AG09319 (cell line): ENCODE results near the gene ANO9.

Experiments
- DNase-seq: peaks from one replicate; pipeline ENCODE4 v3.0.0-alpha.2; 2010; ENCODE audit warnings: low read depth; ENCODE audit errors: extremely low read depth
- TF ChIP-seq, protein P1 (sequence below): IDR thresholded peaks from 2 replicates; pipeline ENCODE4 v1.5.1; 2011; ENCODE audit warnings: low read depth, mild to moderate bottlenecking, inconsistent platforms, low read length, moderate library complexity

The ANO9 gene, protein sequence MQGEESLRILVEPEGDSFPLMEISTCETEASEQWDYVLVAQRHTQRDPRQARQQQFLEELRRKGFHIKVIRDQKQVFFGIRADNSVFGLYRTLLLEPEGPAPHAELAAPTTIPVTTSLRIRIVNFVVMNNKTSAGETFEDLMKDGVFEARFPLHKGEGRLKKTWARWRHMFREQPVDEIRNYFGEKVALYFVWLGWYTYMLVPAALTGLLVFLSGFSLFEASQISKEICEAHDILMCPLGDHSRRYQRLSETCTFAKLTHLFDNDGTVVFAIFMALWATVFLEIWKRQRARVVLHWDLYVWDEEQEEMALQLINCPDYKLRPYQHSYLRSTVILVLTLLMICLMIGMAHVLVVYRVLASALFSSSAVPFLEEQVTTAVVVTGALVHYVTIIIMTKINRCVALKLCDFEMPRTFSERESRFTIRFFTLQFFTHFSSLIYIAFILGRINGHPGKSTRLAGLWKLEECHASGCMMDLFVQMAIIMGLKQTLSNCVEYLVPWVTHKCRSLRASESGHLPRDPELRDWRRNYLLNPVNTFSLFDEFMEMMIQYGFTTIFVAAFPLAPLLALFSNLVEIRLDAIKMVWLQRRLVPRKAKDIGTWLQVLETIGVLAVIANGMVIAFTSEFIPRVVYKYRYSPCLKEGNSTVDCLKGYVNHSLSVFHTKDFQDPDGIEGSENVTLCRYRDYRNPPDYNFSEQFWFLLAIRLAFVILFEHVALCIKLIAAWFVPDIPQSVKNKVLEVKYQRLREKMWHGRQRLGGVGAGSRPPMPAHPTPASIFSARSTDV

DNA sequence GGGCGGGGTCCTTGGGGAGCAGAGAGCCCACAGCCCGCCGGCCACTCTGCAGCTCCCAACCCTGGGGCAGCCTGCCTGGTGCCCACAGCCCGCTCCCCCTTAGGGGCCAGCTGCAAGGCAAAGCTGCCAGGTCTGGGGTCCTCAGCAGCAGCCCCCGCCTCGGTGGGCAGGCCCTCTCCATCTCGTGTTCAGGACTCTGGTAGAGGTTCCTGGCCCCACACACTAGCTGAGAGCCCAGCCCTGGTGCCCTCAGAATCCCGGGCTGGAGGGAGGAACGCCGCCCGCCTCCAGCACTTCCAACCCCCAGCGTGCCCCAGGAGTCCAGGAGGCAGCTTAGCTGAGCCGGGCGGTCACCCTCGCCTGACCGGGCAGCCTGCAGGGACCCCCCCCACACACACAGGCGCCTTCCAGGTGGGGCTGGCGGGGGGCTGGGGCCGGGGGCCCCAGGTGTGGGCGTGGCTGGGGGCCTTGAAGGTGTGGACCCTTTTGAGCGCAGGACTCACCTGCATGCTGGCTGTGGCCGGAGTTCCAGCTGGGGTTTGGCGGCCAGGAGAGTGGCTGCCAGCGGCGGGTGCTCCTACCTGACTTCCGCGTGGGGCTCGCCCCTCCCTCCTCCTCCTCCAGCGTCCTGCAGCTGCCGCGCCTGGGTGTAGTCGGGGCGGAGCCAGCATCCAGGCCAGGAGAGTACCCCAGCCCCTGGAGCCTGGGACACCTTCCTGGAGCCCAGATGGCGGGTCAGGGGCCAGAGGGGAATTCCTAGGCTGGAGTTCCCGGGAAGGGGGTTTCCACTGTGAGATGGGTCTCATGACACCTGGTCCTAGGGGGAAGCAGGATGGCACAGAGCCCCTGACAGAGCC is at the start of gene ANO9:
ANO9 (minus strand) TSS at position 594 of the 857 bp plus-strand sequence; CDS start at position 509, 85 bp downstream.
- TF ChIP-seq, protein P1, sequence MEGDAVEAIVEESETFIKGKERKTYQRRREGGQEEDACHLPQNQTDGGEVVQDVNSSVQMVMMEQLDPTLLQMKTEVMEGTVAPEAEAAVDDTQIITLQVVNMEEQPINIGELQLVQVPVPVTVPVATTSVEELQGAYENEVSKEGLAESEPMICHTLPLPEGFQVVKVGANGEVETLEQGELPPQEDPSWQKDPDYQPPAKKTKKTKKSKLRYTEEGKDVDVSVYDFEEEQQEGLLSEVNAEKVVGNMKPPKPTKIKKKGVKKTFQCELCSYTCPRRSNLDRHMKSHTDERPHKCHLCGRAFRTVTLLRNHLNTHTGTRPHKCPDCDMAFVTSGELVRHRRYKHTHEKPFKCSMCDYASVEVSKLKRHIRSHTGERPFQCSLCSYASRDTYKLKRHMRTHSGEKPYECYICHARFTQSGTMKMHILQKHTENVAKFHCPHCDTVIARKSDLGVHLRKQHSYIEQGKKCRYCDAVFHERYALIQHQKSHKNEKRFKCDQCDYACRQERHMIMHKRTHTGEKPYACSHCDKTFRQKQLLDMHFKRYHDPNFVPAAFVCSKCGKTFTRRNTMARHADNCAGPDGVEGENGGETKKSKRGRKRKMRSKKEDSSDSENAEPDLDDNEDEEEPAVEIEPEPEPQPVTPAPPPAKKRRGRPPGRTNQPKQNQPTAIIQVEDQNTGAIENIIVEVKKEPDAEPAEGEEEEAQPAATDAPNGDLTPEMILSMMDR, result no peak

DNA sequence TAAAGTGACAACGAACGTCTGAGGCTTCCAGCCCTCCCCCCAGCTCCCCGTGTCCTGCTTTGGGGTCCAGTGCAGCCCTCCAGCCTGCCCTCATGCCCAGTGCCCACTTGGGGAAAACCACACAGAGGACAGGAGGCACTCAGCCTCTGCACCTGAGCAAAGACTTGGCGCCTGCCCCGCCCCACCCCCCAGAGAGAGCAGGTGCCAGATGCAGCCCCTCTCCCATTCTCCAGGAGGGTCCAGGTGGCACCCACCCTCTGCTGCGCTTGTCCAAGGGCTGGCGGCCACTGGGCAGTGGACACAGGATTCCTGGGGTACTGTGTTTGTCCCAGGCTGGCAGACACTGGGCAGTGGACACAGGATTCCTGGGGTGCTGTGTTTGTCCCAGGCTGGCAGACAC is 49.5 kb upstream of the ANO9 start:
- no peak for DNase-seq
- TF ChIP-seq, protein P1, result no peak

More for the DNA sequence above, at the start of gene ANO9:
- no peak for DNase-seq

DNA sequence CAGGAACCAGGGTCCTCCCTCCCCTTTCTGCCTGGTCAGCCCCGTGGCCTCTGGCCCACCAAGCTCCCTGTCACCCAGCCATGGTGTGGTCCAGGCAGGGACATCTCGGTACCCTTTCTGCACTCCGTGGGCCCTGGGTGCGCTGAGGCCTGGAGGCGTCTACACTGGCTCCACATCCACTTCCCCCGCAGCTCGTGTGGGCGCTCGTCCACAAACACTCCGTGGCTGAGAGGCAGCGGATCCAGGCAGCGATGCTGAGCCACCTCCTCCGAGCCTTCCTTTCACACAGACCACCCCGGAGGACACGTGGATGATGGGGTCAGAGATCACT is 49.1 kb upstream of the ANO9 start:
- TF ChIP-seq, protein P1, result no peak
- no peak for DNase-seq

DNA sequence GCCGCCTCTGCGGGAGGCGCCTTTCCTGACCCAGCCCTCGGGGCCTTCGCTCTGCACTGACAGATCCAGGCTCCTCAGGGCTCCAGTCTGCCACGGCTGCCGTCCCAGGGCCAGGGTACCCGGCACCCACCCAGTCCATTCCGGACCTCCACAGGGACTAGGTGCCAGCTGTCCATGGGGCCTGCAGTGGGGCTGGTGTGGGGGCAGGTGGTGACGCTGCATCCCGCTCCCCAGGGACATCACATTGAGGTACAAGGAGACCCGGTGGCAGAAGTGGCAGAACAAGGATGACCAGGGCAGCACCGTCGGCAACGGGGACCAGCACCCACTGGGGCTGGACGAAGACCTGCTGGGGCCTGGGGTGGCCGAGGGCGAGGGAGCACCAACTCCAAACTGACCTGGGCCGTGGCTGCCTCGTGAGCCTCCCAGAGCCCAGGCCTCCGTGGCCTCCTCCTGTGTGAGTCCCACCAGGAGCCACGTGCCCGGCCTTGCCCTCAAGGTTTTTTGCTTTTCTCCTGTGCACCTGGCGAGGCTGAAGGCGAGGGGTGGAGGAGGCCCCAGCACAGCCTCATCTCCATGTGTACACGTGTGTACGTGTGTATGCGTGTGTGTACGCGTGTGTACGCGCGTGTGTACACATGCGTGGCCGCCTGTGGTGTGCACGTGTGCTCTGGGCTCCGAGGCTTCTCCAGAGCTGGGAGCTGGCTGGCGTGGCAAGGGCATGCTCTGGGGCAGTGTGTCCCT is 48.5 kb upstream of the ANO9 start:
- no peak for DNase-seq
- TF ChIP-seq, protein P1, result no peak

DNA sequence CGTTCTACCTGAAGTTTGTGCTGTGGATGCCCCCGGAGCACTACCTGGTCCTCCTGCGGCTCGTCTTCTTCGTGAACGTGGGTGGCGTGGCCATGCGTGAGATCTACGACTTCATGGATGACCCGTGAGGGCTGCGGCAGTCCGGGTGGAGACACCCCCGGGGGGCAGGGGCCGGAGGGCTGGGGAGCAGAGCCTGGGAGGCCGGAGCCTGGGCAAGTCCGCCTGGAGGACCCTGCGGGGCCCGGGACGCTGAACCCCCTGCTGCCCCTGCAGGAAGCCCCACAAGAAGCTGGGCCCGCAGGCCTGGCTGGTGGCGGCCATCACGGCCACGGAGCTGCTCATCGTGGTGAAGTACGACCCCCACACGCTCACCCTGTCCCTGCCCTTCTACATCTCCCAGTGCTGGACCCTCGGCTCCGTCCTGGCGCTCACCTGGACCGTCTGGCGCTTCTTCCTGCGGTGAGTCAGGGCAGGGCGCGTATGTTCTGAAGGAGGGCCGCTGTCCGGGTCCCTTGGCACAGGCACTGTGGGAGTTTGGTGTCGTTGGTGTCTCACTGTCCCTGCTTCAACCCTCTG is 47.9 kb upstream of the ANO9 start:
- TF ChIP-seq, protein P1, result no peak
- no peak for DNase-seq

DNA sequence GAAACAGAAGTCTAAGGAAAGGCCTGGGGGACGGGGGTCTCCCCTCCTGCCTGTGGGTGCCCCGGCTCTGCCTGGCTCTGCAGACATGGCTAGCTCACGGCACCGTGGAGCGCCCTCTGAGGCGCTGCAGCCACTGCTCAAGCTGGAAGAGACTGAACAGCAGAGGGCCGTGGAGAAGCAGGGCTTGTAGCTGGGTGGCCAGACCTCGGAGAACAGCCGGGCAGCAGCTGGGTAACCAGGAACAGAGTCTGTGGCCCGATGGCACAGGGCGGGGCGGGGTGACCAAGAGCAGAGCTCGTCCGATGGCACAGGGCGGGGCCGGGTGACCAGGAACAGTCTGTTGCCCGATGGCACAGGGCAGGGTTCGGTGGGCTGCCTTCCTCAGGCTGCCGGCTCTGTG is 47.2 kb upstream of the ANO9 start:
- TF ChIP-seq, protein P1, result no peak
- DNase-seq, result no peak
